ENCODE measurements around the gene DNASE1L1. TPM values are rescaled to one million over a fixed set of nuclear protein-coding genes. Genes with fewer than 3 reads are reported as not detected.
A peak's percentile ranks its signal among the peaks of the same experiment; 100 is the strongest.

The DNASE1L1 gene
- total RNA-seq, 1 experiment from 2014 or later = 29.8 TPM

GRCh38 chrX:154445776-154446175 lies 36.7 kb upstream of the DNASE1L1 start:
- H3K4me2 ChIP-seq (ENCODE audit: low read length) = no peak overlapping the region
- no peak overlapping the region for H3K4me3 ChIP-seq (ENCODE audit: low read length)
- intact Hi-C loops (cut with micrococcal nuclease) = no loop called here
- ATAC-seq (no peak), DNase-seq (no peak)
- H3K27ac ChIP-seq (ENCODE audit: low read length) = no peak overlapping the region
- no peaks in the 10 kb centered on the region for H4K20me1 ChIP-seq (ENCODE audit: low read length)
- H3K9me2 ChIP-seq (replicated peaks; ENCODE audit: low read length) = no peaks in the 10 kb centered on the region
- TF ChIP-seq CTCF (conservative IDR thresholded peaks at IDR 0.05; ENCODE audit: low read depth, low read length) = no peak
- no peak for TF ChIP-seq EZH2phosphoT487 (IDR thresholded peaks at IDR 0.05; ENCODE audit: borderline replicate concordance, low read length)
- no peak for TF ChIP-seq EZH2 (IDR thresholded peaks at IDR 0.05; ENCODE audit: low read length, unreplicated experiment)
- H3F3A ChIP-seq (ENCODE audit: low read length, unreplicated experiment) = no peaks in the 10 kb centered on the region
- H3K4me1 ChIP-seq (ENCODE audit: insufficient read depth, low read length) = peaks cover 23% of the 10 kb centered on the region
- no peaks in the 10 kb centered on the region for H3K9me3 ChIP-seq (ENCODE audit: low read length)
- H3K36me3 ChIP-seq (ENCODE audit: low read depth, low read length) = peaks cover 10% of the 10 kb centered on the region; the same call in 1 of the 2 replicates
- no TSS peak for BruUV-seq (replicated peaks)
- no peaks in the 10 kb centered on the region for H3K27me3 ChIP-seq (ENCODE audit: low read length)
- no peak overlapping the region for H3K9ac ChIP-seq (ENCODE audit: low read length)
- ChIA-PET POLR2A (ENCODE audit: unreplicated experiment) (no interaction called here), CTCF (no interaction called here)
- H3K79me2 ChIP-seq (ENCODE audit: low read length) = peaks cover 18% of the 10 kb centered on the region
- H2AFZ ChIP-seq (ENCODE audit: low read length) = no peak overlapping the region

DNA sequence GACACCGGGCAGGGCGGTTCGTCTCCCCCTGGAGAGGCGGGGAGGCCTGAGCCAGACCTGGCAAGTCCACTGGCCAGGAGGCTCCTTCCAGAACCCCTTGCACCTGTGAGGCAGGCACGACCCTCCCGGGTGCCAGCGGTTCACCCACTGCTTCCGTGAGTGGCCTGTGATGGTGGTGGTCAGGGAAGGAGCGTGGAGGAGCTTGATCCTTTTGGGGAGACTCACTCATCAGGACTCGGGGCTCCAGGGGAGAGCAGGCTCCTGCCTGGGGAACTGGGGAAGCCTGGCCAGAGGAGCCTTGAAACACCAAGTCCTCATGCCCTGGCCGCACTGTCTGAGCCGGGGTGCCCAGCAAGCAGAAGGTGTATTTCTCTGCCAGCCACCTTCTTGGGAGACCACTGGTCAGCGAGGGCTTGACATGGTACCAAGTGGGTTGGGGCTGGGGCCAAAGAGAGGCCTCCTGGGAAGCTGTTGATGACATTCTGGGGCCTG lies 35.7 kb upstream of the DNASE1L1 start:
- no peak for ATAC-seq
- H3K4me1 ChIP-seq (ENCODE audit: insufficient read depth, low read length) = peaks cover 23% of the 10 kb centered on the region

More for the DNA sequence above, 35.7 kb upstream of the DNASE1L1 start:
- Histone ChIP-seq H3K4me3 (ENCODE audit: low read length) (peak overlapping the region; percentile 93), H4K20me1 (ENCODE audit: low read length) (no peaks in the 10 kb centered on the region), H3K9ac (ENCODE audit: low read length) (peak overlapping the region; percentile 85), H3F3A (ENCODE audit: low read length, unreplicated experiment) (no peaks in the 10 kb centered on the region), H3K4me2 (ENCODE audit: low read length) (peak overlapping the region; percentile 93), H2AFZ (ENCODE audit: low read length) (peak overlapping the region; percentile 74; the same call in 1 of the 2 replicates), H3K9me2 (replicated peaks; ENCODE audit: low read length) (no peaks in the 10 kb centered on the region), H3K27me3 (ENCODE audit: low read length) (no peaks in the 10 kb centered on the region), H3K9me3 (ENCODE audit: low read length) (no peaks in the 10 kb centered on the region), H3K27ac (ENCODE audit: low read length) (no peak overlapping the region), H3K79me2 (ENCODE audit: low read length) (peaks cover 27% of the 10 kb centered on the region), H3K36me3 (ENCODE audit: low read depth, low read length) (peaks cover 4% of the 10 kb centered on the region; the same call in 1 of the 2 replicates)
- no peak for DNase-seq
- TF ChIP-seq CTCF (conservative IDR thresholded peaks at IDR 0.05; ENCODE audit: low read depth, low read length) (no peak), EZH2phosphoT487 (IDR thresholded peaks at IDR 0.05; ENCODE audit: borderline replicate concordance, low read length) (no peak), EZH2 (IDR thresholded peaks at IDR 0.05; ENCODE audit: low read length, unreplicated experiment) (no peak)
- intact Hi-C loops (cut with micrococcal nuclease) = loop anchor here (5.0 kb wide), 1 partner anchor 32 kb away; the partner anchor contains the start of gene LAGE3
- ChIA-PET POLR2A (ENCODE audit: unreplicated experiment) (no interaction called here), CTCF (no interaction called here)
- BruUV-seq (replicated peaks) = no TSS peak
